ENCODE measurements around the gene PRSS58. TPM values are rescaled to one million over a fixed set of nuclear protein-coding genes. Genes with fewer than 3 reads are reported as not detected.

The PRSS58 gene
- total RNA-seq, 1 experiment from 2014 or later = not detected

DNA sequence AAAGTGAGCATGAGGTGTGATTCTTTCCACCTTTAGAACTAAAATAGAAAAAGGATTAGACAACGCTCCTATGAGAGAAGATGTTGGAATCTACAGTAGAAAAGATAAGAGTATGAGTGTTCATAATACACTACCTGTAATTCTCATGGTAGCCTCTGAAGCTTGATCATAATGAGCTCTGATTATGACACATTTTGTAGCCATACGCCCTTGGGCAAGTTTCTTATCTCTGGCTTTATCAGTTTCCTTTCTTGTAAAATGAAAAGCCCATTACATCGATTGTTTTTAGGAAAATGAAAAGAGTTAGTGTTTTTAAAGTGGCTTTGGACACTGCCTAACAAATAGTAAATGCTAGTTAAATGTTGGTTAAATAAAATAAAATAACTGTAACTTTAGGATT lies 22.4 kb upstream of the PRSS58 start:
- POLR2A ChIA-PET (ENCODE audit: low non-redundant PET) = no interaction called here
- DNase-seq (ENCODE audit: low spot score) = no peak
- Histone ChIP-seq H3K36me3 (ENCODE audit: insufficient read depth, low read length, poor library complexity, severe bottlenecking) (no peaks in the 10 kb centered on the region), H3K4me3 (ENCODE audit: low read depth, low read length, poor library complexity, severe bottlenecking) (no peak overlapping the region), H3K4me1 (ENCODE audit: insufficient read depth, low read length, poor library complexity, severe bottlenecking) (no peaks in the 10 kb centered on the region), H3K27me3 (replicated peaks; ENCODE audit: insufficient read depth, low read depth, low read length, poor library complexity) (peaks cover 17% of the 10 kb centered on the region), H3K9me3 (ENCODE audit: low read depth, low read length, poor library complexity, severe bottlenecking) (no peaks in the 10 kb centered on the region), H3K27ac (ENCODE audit: low read depth, low read length, poor library complexity, severe bottlenecking) (no peak overlapping the region)
- intact Hi-C loops (cut with micrococcal nuclease; ENCODE audit: unreplicated experiment) = no loop called here
- no peak for TF ChIP-seq EZH2 (IDR thresholded peaks at IDR 0.05; ENCODE audit: borderline replicate concordance, low read depth, low read length, poor library complexity, severe bottlenecking)
- TF ChIP-seq, protein P1, sequence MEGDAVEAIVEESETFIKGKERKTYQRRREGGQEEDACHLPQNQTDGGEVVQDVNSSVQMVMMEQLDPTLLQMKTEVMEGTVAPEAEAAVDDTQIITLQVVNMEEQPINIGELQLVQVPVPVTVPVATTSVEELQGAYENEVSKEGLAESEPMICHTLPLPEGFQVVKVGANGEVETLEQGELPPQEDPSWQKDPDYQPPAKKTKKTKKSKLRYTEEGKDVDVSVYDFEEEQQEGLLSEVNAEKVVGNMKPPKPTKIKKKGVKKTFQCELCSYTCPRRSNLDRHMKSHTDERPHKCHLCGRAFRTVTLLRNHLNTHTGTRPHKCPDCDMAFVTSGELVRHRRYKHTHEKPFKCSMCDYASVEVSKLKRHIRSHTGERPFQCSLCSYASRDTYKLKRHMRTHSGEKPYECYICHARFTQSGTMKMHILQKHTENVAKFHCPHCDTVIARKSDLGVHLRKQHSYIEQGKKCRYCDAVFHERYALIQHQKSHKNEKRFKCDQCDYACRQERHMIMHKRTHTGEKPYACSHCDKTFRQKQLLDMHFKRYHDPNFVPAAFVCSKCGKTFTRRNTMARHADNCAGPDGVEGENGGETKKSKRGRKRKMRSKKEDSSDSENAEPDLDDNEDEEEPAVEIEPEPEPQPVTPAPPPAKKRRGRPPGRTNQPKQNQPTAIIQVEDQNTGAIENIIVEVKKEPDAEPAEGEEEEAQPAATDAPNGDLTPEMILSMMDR (conservative IDR thresholded peaks at IDR 0.05; ENCODE audit: low read depth, low read length) = no peak
- CTCF ChIA-PET = no interaction called here
- BruUV-seq (replicated peaks) = no TSS peak

DNA sequence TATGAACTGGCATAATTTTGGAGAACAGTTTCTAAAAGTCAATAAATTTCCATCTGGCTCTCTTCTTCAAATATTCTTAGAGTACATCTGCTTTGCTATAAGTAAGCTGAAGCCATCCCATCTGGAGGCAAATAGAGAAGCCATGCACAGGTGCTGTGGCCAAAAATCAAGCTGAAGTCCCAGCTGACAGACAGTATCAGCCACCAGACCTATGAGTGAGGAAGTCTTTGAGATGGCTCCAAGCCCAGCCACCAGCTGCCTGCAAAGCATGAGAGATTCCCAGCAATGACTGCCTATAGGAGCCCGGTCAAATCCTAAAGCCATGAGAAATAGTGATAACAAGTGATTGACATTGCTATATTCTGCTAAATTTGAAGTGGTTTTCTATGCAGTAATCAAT lies 21.7 kb upstream of the PRSS58 start:
- Histone ChIP-seq H3K9me3 (ENCODE audit: low read depth, low read length, poor library complexity, severe bottlenecking) (no peaks in the 10 kb centered on the region), H3K27ac (ENCODE audit: low read depth, low read length, poor library complexity, severe bottlenecking) (no peak overlapping the region), H3K27me3 (replicated peaks; ENCODE audit: insufficient read depth, low read depth, low read length, poor library complexity) (peaks cover 17% of the 10 kb centered on the region), H3K4me3 (ENCODE audit: low read depth, low read length, poor library complexity, severe bottlenecking) (no peak overlapping the region), H3K4me1 (ENCODE audit: insufficient read depth, low read length, poor library complexity, severe bottlenecking) (no peaks in the 10 kb centered on the region), H3K36me3 (ENCODE audit: insufficient read depth, low read length, poor library complexity, severe bottlenecking) (no peaks in the 10 kb centered on the region)
- DNase-seq (ENCODE audit: low spot score) = no peak
- intact Hi-C loops (cut with micrococcal nuclease; ENCODE audit: unreplicated experiment) = no loop called here
- TF ChIP-seq, protein P1 (conservative IDR thresholded peaks at IDR 0.05; ENCODE audit: low read depth, low read length) = no peak
- no peak for TF ChIP-seq EZH2 (IDR thresholded peaks at IDR 0.05; ENCODE audit: borderline replicate concordance, low read depth, low read length, poor library complexity, severe bottlenecking)
- ChIA-PET POLR2A (ENCODE audit: low non-redundant PET) (no interaction called here), CTCF (no interaction called here)
- BruUV-seq (replicated peaks) = no TSS peak

GRCh38 chr7:142275028-142275427 lies 17.2 kb upstream of the PRSS58 start:
- intact Hi-C loops (cut with micrococcal nuclease; ENCODE audit: unreplicated experiment) = no loop called here
- BruUV-seq (replicated peaks) = no TSS peak
- Histone ChIP-seq H3K36me3 (ENCODE audit: insufficient read depth, low read length, poor library complexity, severe bottlenecking) (no peaks in the 10 kb centered on the region), H3K27ac (ENCODE audit: low read depth, low read length, poor library complexity, severe bottlenecking) (no peak overlapping the region), H3K4me1 (ENCODE audit: insufficient read depth, low read length, poor library complexity, severe bottlenecking) (no peaks in the 10 kb centered on the region), H3K27me3 (replicated peaks; ENCODE audit: insufficient read depth, low read depth, low read length, poor library complexity) (no peaks in the 10 kb centered on the region), H3K4me3 (ENCODE audit: low read depth, low read length, poor library complexity, severe bottlenecking) (no peak overlapping the region), H3K9me3 (ENCODE audit: low read depth, low read length, poor library complexity, severe bottlenecking) (no peaks in the 10 kb centered on the region)
- POLR2A ChIA-PET (ENCODE audit: low non-redundant PET) = no interaction called here
- CTCF ChIA-PET = no interaction called here
- DNase-seq (ENCODE audit: low spot score) = no peak
- no peak for TF ChIP-seq EZH2 (IDR thresholded peaks at IDR 0.05; ENCODE audit: borderline replicate concordance, low read depth, low read length, poor library complexity, severe bottlenecking)
- TF ChIP-seq, protein P1 (conservative IDR thresholded peaks at IDR 0.05; ENCODE audit: low read depth, low read length) = no peak
